ENCODE results near the gene SUGP2.

The SUGP2 gene

GRCh38 chr19:19032420-19033175, 719 bp downstream of the SUGP2 start:
- peaks cover 28 to 40% of the 10 kb centered on the region in 2 experiments for H3K36me3 ChIP-seq (ENCODE audit: control insufficient read depth in 1 of 2, insufficient read depth in 2 of 2, low read depth in 1 of 2, low read length in 2 of 2)
- no peak overlapping the region for H2BK12ac ChIP-seq (ENCODE audit: low read length in 2 of 2)
- WGBS = 0% methylated on average over 29 of the region's 31 CpGs
- H3K27me3 ChIP-seq (ENCODE audit: control insufficient read depth in 1 of 2, insufficient read depth in 1 of 2, low read length in 2 of 2) = no peaks in the 10 kb centered on the region
- H4K8ac ChIP-seq (ENCODE audit: low read length) = peak overlapping the region; percentile 85
- peak; percentile 98 for DNase-seq
- no peak overlapping the region for H2BK5ac ChIP-seq (ENCODE audit: low read depth, low read length, poor library complexity, severe bottlenecking)
- peaks cover 11% of the 10 kb centered on the region for H3K4me1 ChIP-seq (ENCODE audit: control insufficient read depth, insufficient read depth, low read depth, low read length)
- no peaks in the 10 kb centered on the region for H3K9me3 ChIP-seq (ENCODE audit: control insufficient read depth, low read length)
- peak overlapping the region; percentile 84 to 86 for H3K14ac ChIP-seq (ENCODE audit: low read length in 2 of 2)
- peak overlapping the region; percentile 75 to 82 for H3K4ac ChIP-seq (ENCODE audit: low read depth in 1 of 2, low read length in 2 of 2)
- peaks cover 28% of the 10 kb centered on the region for H3K79me1 ChIP-seq (replicated peaks; ENCODE audit: low read length, poor library complexity, severe bottlenecking)
- no peak overlapping the region for H2AK5ac ChIP-seq (ENCODE audit: low read length, severe bottlenecking)
- no peak overlapping the region for H2BK15ac ChIP-seq (ENCODE audit: low read depth, poor library complexity, severe bottlenecking)
- H3K9ac ChIP-seq (ENCODE audit: low read length) = peak overlapping the region; percentile 95
- peak overlapping the region; percentile 82 for H3K27ac ChIP-seq (ENCODE audit: low read length, poor library complexity, severe bottlenecking)
- peak overlapping the region; percentile 87 to 92 for H3K4me3 ChIP-seq (ENCODE audit: insufficient read depth in 1 of 2, low read depth in 1 of 2, low read length in 2 of 2)
- H4K91ac ChIP-seq (ENCODE audit: low read length) = peak overlapping the region; percentile 83
- H2AFZ ChIP-seq (ENCODE audit: low read depth, low read length) = peak overlapping the region; percentile 36
- H3K23ac ChIP-seq (ENCODE audit: low read length in 2 of 2) = peak overlapping the region in 1 of 2 experiments; percentile 91
- peak overlapping the region; percentile 34 for H2BK120ac ChIP-seq (ENCODE audit: low read depth, low read length)
- H3K18ac ChIP-seq (ENCODE audit: low read depth in 1 of 2, low read length in 2 of 2) = peak overlapping the region; percentile 89 to 94
- peak overlapping the region; percentile 89 for H3K4me2 ChIP-seq (ENCODE audit: low read length, poor library complexity, severe bottlenecking)

- Histone ChIP-seq H2BK120ac (ENCODE audit: low read depth, low read length) (no peak overlapping the region), H3K9ac (ENCODE audit: low read length) (peak overlapping the region; percentile 95), H4K91ac (ENCODE audit: low read length) (no peak overlapping the region), H2BK15ac (ENCODE audit: low read depth, poor library complexity, severe bottlenecking) (no peak overlapping the region), H3K14ac (ENCODE audit: low read length in 2 of 2) (no peak overlapping the region), H2AK5ac (ENCODE audit: low read length, severe bottlenecking) (no peak overlapping the region), H3K36me3 (ENCODE audit: control insufficient read depth in 1 of 2, insufficient read depth in 2 of 2, low read depth in 1 of 2, low read length in 2 of 2) (peaks cover 34 to 39% of the 10 kb centered on the region in 2 experiments), H2BK12ac (ENCODE audit: low read length in 2 of 2) (no peak overlapping the region), H3K27me3 (ENCODE audit: control insufficient read depth in 1 of 2, insufficient read depth in 1 of 2, low read length in 2 of 2) (no peaks in the 10 kb centered on the region), H4K8ac (ENCODE audit: low read length) (peak overlapping the region; percentile 2), H3K4ac (ENCODE audit: low read depth in 1 of 2, low read length in 2 of 2) (no peak overlapping the region), H3K27ac (ENCODE audit: low read length, poor library complexity, severe bottlenecking) (peak overlapping the region; percentile 82), H2AFZ (ENCODE audit: low read depth, low read length) (no peak overlapping the region), H3K9me3 (ENCODE audit: control insufficient read depth, low read length) (no peaks in the 10 kb centered on the region), H2BK5ac (ENCODE audit: low read depth, low read length, poor library complexity, severe bottlenecking) (no peak overlapping the region), H3K18ac (ENCODE audit: low read depth in 1 of 2, low read length in 2 of 2) (no peak overlapping the region), H3K79me1 (replicated peaks; ENCODE audit: low read length, poor library complexity, severe bottlenecking) (peaks cover 22% of the 10 kb centered on the region), H3K23ac (ENCODE audit: low read length in 2 of 2) (no peak overlapping the region), H3K4me3 (ENCODE audit: insufficient read depth in 1 of 2, low read depth in 1 of 2, low read length in 2 of 2) (peak overlapping the region; percentile 87 to 92), H3K4me1 (ENCODE audit: control insufficient read depth, insufficient read depth, low read depth, low read length) (peaks cover 11% of the 10 kb centered on the region), H3K4me2 (ENCODE audit: low read length, poor library complexity, severe bottlenecking) (peak overlapping the region; percentile 89)
- WGBS = 85% methylated on average over 5 of the region's 5 CpGs
- peak; percentile 10 for DNase-seq
Observed at GRCh38 chr19:19031891-19032290, 1.4 kb downstream of the SUGP2 start.

- DNase-seq = no peak
- no peak overlapping the region for H2BK5ac ChIP-seq (ENCODE audit: low read depth, low read length, poor library complexity, severe bottlenecking)
- no peak overlapping the region for H3K27ac ChIP-seq (ENCODE audit: low read length, poor library complexity, severe bottlenecking)
- no peak overlapping the region for H2AK5ac ChIP-seq (ENCODE audit: low read length, severe bottlenecking)
- no peak overlapping the region for H4K91ac ChIP-seq (ENCODE audit: low read length)
- H3K36me3 ChIP-seq (ENCODE audit: control insufficient read depth in 1 of 2, insufficient read depth in 2 of 2, low read depth in 1 of 2, low read length in 2 of 2) = peaks cover 61 to 67% of the 10 kb centered on the region in 2 experiments
- H3K4ac ChIP-seq (ENCODE audit: low read depth in 1 of 2, low read length in 2 of 2) = no peak overlapping the region
- no peak overlapping the region for H2BK12ac ChIP-seq (ENCODE audit: low read length in 2 of 2)
- no peak overlapping the region for H3K14ac ChIP-seq (ENCODE audit: low read length in 2 of 2)
- no peak overlapping the region for H3K18ac ChIP-seq (ENCODE audit: low read depth in 1 of 2, low read length in 2 of 2)
- H2AFZ ChIP-seq (ENCODE audit: low read depth, low read length) = no peak overlapping the region
- H2BK15ac ChIP-seq (ENCODE audit: low read depth, poor library complexity, severe bottlenecking) = no peak overlapping the region
- peaks cover 28% of the 10 kb centered on the region for H3K79me1 ChIP-seq (replicated peaks; ENCODE audit: low read length, poor library complexity, severe bottlenecking)
- no peak overlapping the region for H4K8ac ChIP-seq (ENCODE audit: low read length)
- H3K9me3 ChIP-seq (ENCODE audit: control insufficient read depth, low read length) = no peaks in the 10 kb centered on the region
- WGBS = 98% methylated on average over 9 of the region's 9 CpGs
- H3K9ac ChIP-seq (ENCODE audit: low read length) = no peak overlapping the region
- no peak overlapping the region for H3K4me2 ChIP-seq (ENCODE audit: low read length, poor library complexity, severe bottlenecking)
- H3K23ac ChIP-seq (ENCODE audit: low read length in 2 of 2) = no peak overlapping the region
- H3K4me1 ChIP-seq (ENCODE audit: control insufficient read depth, insufficient read depth, low read depth, low read length) = peaks cover 4% of the 10 kb centered on the region
- no peaks in the 10 kb centered on the region for H3K27me3 ChIP-seq (ENCODE audit: control insufficient read depth in 1 of 2, insufficient read depth in 1 of 2, low read length in 2 of 2)
- H3K4me3 ChIP-seq (ENCODE audit: insufficient read depth in 1 of 2, low read depth in 1 of 2, low read length in 2 of 2) = no peak overlapping the region
- no peak overlapping the region for H2BK120ac ChIP-seq (ENCODE audit: low read depth, low read length)
Observed at GRCh38 chr19:19028526-19028925, 4.8 kb downstream of the SUGP2 start.

GRCh38 chr19:19027228-19027627, 6.1 kb downstream of the SUGP2 start:
- Histone ChIP-seq H2AFZ (ENCODE audit: low read depth, low read length) (no peak overlapping the region), H3K9me3 (ENCODE audit: control insufficient read depth, low read length) (no peaks in the 10 kb centered on the region), H3K23ac (ENCODE audit: low read length in 2 of 2) (no peak overlapping the region), H3K4me2 (ENCODE audit: low read length, poor library complexity, severe bottlenecking) (no peak overlapping the region), H3K4ac (ENCODE audit: low read depth in 1 of 2, low read length in 2 of 2) (no peak overlapping the region), H4K91ac (ENCODE audit: low read length) (no peak overlapping the region), H4K8ac (ENCODE audit: low read length) (no peak overlapping the region), H2BK12ac (ENCODE audit: low read length in 2 of 2) (no peak overlapping the region), H3K27ac (ENCODE audit: low read length, poor library complexity, severe bottlenecking) (no peak overlapping the region), H3K79me1 (replicated peaks; ENCODE audit: low read length, poor library complexity, severe bottlenecking) (peaks cover 28% of the 10 kb centered on the region), H3K36me3 (ENCODE audit: control insufficient read depth in 1 of 2, insufficient read depth in 2 of 2, low read depth in 1 of 2, low read length in 2 of 2) (peaks cover 74 to 80% of the 10 kb centered on the region in 2 experiments), H2BK15ac (ENCODE audit: low read depth, poor library complexity, severe bottlenecking) (no peak overlapping the region), H3K27me3 (ENCODE audit: control insufficient read depth in 1 of 2, insufficient read depth in 1 of 2, low read length in 2 of 2) (no peaks in the 10 kb centered on the region), H2BK5ac (ENCODE audit: low read depth, low read length, poor library complexity, severe bottlenecking) (no peak overlapping the region), H2AK5ac (ENCODE audit: low read length, severe bottlenecking) (no peak overlapping the region), H3K4me1 (ENCODE audit: control insufficient read depth, insufficient read depth, low read depth, low read length) (peaks cover 4% of the 10 kb centered on the region), H3K18ac (ENCODE audit: low read depth in 1 of 2, low read length in 2 of 2) (no peak overlapping the region), H3K14ac (ENCODE audit: low read length in 2 of 2) (no peak overlapping the region), H3K4me3 (ENCODE audit: insufficient read depth in 1 of 2, low read depth in 1 of 2, low read length in 2 of 2) (no peak overlapping the region), H2BK120ac (ENCODE audit: low read depth, low read length) (no peak overlapping the region), H3K9ac (ENCODE audit: low read length) (peak overlapping the region; percentile 7)
- 99% methylated on average over 4 of the region's 4 CpGs for WGBS
- no peak for DNase-seq

All from mesenchymal stem cell (in vitro differentiated cells and primary cell).